Gastrocnemius medialis (tissue), 4 donors: ENCODE data around the gene MSI2. TPM values are rescaled to one million over a fixed set of nuclear protein-coding genes. Genes with fewer than 3 reads are reported as not detected.

Experiments used
- ATAC-seq, 2 donors: fragments of 150-250 bp; one replicate each; pipeline ENCODE4 v1.9.1; 2016
- DNase-seq, 2 donors: peaks; one replicate each; pipeline ENCODE4 v3.0.0-alpha.2; 2019
- H3K27ac ChIP-seq, 4 donors: fragments of 200-600 bp; sonication (generic); 1 replicate in 1 of 4; 2 replicates in 3 of 4; pipeline ENCODE4 v1.5.1; 2016 to 2018; ENCODE audit warnings: mild to moderate bottlenecking in 2 of 4, moderate library complexity in 1 of 4
- H3K27me3 ChIP-seq, 3 donors: fragments of 200-600 bp; sonication (generic) in 2 of 3; 1 replicate in 1 of 3; 2 replicates in 2 of 3; pipeline versions ENCODE4 v1.5.1 to v1.6.0; 2016 to 2019; ENCODE audit warnings: mild to moderate bottlenecking in 1 of 3, moderate library complexity in 1 of 3
- H3K36me3 ChIP-seq, 2 donors: fragments of 200-600 bp; sonication (generic) in 1 of 2; one replicate each; pipeline ENCODE4 v1.5.1; 2017 to 2018
- H3K4me1 ChIP-seq, 2 donors: fragments of 200-600 bp; sonication (generic) in 1 of 2; one replicate each; pipeline ENCODE4 v1.5.1; 2016 to 2017; ENCODE audit warnings: mild to moderate bottlenecking in 2 of 2
- H3K4me3 ChIP-seq, 4 donors: fragments of 200-600 bp; sonication (generic) in 3 of 4; 1 replicate in 1 of 4; 2 replicates in 3 of 4; pipeline ENCODE4 v1.5.1; 2016 to 2019; ENCODE audit warnings: mild to moderate bottlenecking in 2 of 4
- H3K9me3 ChIP-seq, 3 donors: fragments of 200-600 bp; sonication (generic) in 2 of 3; 1 replicate in 1 of 3; 2 replicates in 2 of 3; pipeline ENCODE4 v1.5.1; 2016 to 2019
- CTCF ChIP-seq, 5 experiments: fragments of 450-650 bp in 3 of 5; fragments of 200-600 bp in 2 of 5; sonication (generic) in 2 of 5; IDR thresholded peaks in 4 of 5; conservative IDR thresholded peaks in 1 of 5; 1 replicate in 4 of 5; 2 replicates in 1 of 5; pipeline ENCODE4 v1.5.1; 2016 to 2019; ENCODE audit warnings: antibody characterized with exemption in 5 of 5, mild to moderate bottlenecking in 3 of 5, moderate library complexity in 3 of 5
- POLR2A ChIP-seq, 2 donors: fragments of 450-650 bp; IDR thresholded peaks; one replicate each; pipeline ENCODE4 v1.6.1; 2017; ENCODE audit warnings: antibody characterized with exemption in 2 of 2, mild to moderate bottlenecking in 2 of 2, moderate library complexity in 2 of 2
- in situ Hi-C, 4 donors: fragments of 200-750 bp; cut with MboI; loops; one replicate each; pipeline versions ENCODE4 v1.15.0 to v1.8.0; 2017; ENCODE audit warnings: low sequenced_read_pairs in 4 of 4
- intact Hi-C: fragments of 100-400 bp; cut with DNase I; formaldehyde crosslinking; loops from one replicate; pipeline ENCODE4 v1.15.1; 2023; ENCODE audit warnings: low total_unique reads
- total RNA-seq, 4 donors: library from RNA; depleted of rRNA; stranded (reverse); fragments of >200 nt; gene quantifications; one replicate each; pipeline versions ENCODE4 v1.1.0 to v1.2.3, GENCODE V29; 2016

The MSI2 gene
- total RNA-seq, 4 donors from 2014 or later, result 33.1 to 66.2 (median 48.5) TPM

- peak; percentile 24 to 74 for DNase-seq
- TF ChIP-seq POLR2A (IDR thresholded peaks at IDR 0.05), result peak in 1 of 2 donors; percentile 59
- TF ChIP-seq CTCF (IDR thresholded peaks at IDR 0.05 in 4 of 5, conservative IDR thresholded peaks at IDR 0.05 in 1 of 5), result no peak
Observed at GRCh38 chr17:57541472-57542394, 285.4 kb downstream of the MSI2 start.

GRCh38 chr17:57542510-57542909 lies 286.2 kb downstream of the MSI2 start:
- Histone ChIP-seq H3K27me3 (no peaks in the 10 kb centered on the region), H3K36me3 (no peaks in the 10 kb centered on the region), H3K4me3 (no peak overlapping the region), H3K9me3 (no peaks in the 10 kb centered on the region), H3K27ac (peak overlapping the region in 2 of 4 donors; percentile 17 to 37), H3K4me1 (peaks cover 41 to 43% of the 10 kb centered on the region in 2 donors)
- in situ Hi-C loops, result no loop called here
- DNase-seq (no peak), ATAC-seq (no peak)
- TF ChIP-seq CTCF (IDR thresholded peaks at IDR 0.05 in 4 of 5, conservative IDR thresholded peaks at IDR 0.05 in 1 of 5) (no peak), POLR2A (IDR thresholded peaks at IDR 0.05) (no peak)
- intact Hi-C loops, result no loop called here

More at GRCh38 chr17:57541472-57542394, 285.4 kb downstream of the MSI2 start:
- H3K4me3 ChIP-seq, result no peak overlapping the region
- peak overlapping the region; percentile 17 to 55 (median 45) for H3K27ac ChIP-seq
- ATAC-seq, result peak; percentile 85 to 96
- H3K4me1 ChIP-seq, result peaks cover 43 to 47% of the 10 kb centered on the region in 2 donors
- intact Hi-C loops (no loop called here), in situ Hi-C loops (no loop called here)
- no peaks in the 10 kb centered on the region for H3K27me3 ChIP-seq
- H3K9me3 ChIP-seq, result no peaks in the 10 kb centered on the region
- no peaks in the 10 kb centered on the region for H3K36me3 ChIP-seq

- no peak for DNase-seq
- peaks cover 38 to 39% of the 10 kb centered on the region in 2 donors for H3K4me1 ChIP-seq
- in situ Hi-C loops (no loop called here), intact Hi-C loops (no loop called here)
- no peaks in the 10 kb centered on the region for H3K27me3 ChIP-seq
- ATAC-seq, result no peak
- no peak overlapping the region for H3K4me3 ChIP-seq
- H3K9me3 ChIP-seq, result no peaks in the 10 kb centered on the region
- H3K36me3 ChIP-seq, result no peaks in the 10 kb centered on the region
- TF ChIP-seq CTCF (IDR thresholded peaks at IDR 0.05 in 4 of 5, conservative IDR thresholded peaks at IDR 0.05 in 1 of 5), result no peak
- TF ChIP-seq POLR2A (IDR thresholded peaks at IDR 0.05), result no peak
- H3K27ac ChIP-seq, result no peak overlapping the region
Observed at GRCh38 chr17:57543230-57543629, 286.9 kb downstream of the MSI2 start.

GRCh38 chr17:57544401-57544800 lies 288.1 kb downstream of the MSI2 start:
- DNase-seq, result no peak
- ATAC-seq, result no peak
- no peaks in the 10 kb centered on the region for H3K36me3 ChIP-seq
- H3K27me3 ChIP-seq, result no peaks in the 10 kb centered on the region
- peaks cover 42 to 43% of the 10 kb centered on the region in 2 donors for H3K4me1 ChIP-seq
- TF ChIP-seq CTCF (IDR thresholded peaks at IDR 0.05 in 4 of 5, conservative IDR thresholded peaks at IDR 0.05 in 1 of 5) (no peak), POLR2A (IDR thresholded peaks at IDR 0.05) (no peak)
- H3K9me3 ChIP-seq, result no peaks in the 10 kb centered on the region
- no peak overlapping the region for H3K27ac ChIP-seq
- intact Hi-C loops (no loop called here), in situ Hi-C loops (no loop called here)
- H3K4me3 ChIP-seq, result no peak overlapping the region
